Measurements from ENCODE around the gene PHF24.

GRCh38 chr9:34986540-34987047 is 28.5 kb downstream of the PHF24 start:
- TF ChIP-seq, protein P1, sequence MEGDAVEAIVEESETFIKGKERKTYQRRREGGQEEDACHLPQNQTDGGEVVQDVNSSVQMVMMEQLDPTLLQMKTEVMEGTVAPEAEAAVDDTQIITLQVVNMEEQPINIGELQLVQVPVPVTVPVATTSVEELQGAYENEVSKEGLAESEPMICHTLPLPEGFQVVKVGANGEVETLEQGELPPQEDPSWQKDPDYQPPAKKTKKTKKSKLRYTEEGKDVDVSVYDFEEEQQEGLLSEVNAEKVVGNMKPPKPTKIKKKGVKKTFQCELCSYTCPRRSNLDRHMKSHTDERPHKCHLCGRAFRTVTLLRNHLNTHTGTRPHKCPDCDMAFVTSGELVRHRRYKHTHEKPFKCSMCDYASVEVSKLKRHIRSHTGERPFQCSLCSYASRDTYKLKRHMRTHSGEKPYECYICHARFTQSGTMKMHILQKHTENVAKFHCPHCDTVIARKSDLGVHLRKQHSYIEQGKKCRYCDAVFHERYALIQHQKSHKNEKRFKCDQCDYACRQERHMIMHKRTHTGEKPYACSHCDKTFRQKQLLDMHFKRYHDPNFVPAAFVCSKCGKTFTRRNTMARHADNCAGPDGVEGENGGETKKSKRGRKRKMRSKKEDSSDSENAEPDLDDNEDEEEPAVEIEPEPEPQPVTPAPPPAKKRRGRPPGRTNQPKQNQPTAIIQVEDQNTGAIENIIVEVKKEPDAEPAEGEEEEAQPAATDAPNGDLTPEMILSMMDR (IDR thresholded peaks at IDR 0.05): no peak
- no peak for TF ChIP-seq POLR2AphosphoS5 (IDR thresholded peaks at IDR 0.05)

All from sigmoid colon (tissue), 4 donors.